Endothelial cell of umbilical vein (primary cell): ENCODE results near the gene CLDN6. TPM values are rescaled to one million over a fixed set of nuclear protein-coding genes. Genes with fewer than 3 reads are reported as not detected.

Experiments used
- BruUV-seq: library from RNA; stranded (reverse); fragments of 400-500 nt; replicated peaks from 2 replicates; lab custom pipeline; 2021; lab: Mats Ljungman, UMichigan
- CTCF ChIA-PET: fragments of 300-600, 350-600 bp; sonication (Branson Sonifier 250); formaldehyde crosslinking; loops from one replicate; lab custom pipeline; 2021; ENCODE audit warnings: antibody characterized with exemption, inconsistent platforms; lab: Charles Lee
- POLR2A ChIA-PET: fragments of 300-600, 350-600 bp; sonication (Branson Sonifier 250); formaldehyde crosslinking; loops from one replicate; lab custom pipeline; 2021; ENCODE audit warnings: antibody characterized with exemption, inconsistent platforms; lab: Charles Lee
- DNase-seq: peaks from one replicate; pipeline ENCODE4 v3.0.0-alpha.2; 2011; ENCODE audit warnings: low read depth, low spot score
- FAIRE-seq: peaks from 2 replicates; lab custom pipeline; 2011; peaks lifted over from hg19 to GRCh38; lab: Jason Lieb, UNC
- H2AFZ ChIP-seq: 2 replicates; pipeline ENCODE4 v1.6.0; 2012; ENCODE audit warnings: low read depth, low read length, control low read depth, inconsistent platforms
- H3K27ac ChIP-seq: 2 replicates; pipeline ENCODE4 v1.5.1; 2011; ENCODE audit warnings: low read depth, mild to moderate bottlenecking, control low read depth, low read length, moderate library complexity; ENCODE audit not compliant: insufficient read depth
- H3K27me3 ChIP-seq, 2 experiments: 2 replicates each; pipeline versions ENCODE4 v1.6.0 to v1.6.1; 2011; ENCODE audit warnings: low read length in 2 of 2, mixed read lengths in 1 of 2; ENCODE audit not compliant: control insufficient read depth in 2 of 2, insufficient read depth in 2 of 2
- H3K36me3 ChIP-seq, 2 experiments: 2 replicates in 1 of 2; 3 replicates in 1 of 2; pipeline ENCODE4 v1.5.1; 2011; ENCODE audit warnings: low read length in 2 of 2, mild to moderate bottlenecking in 1 of 2, moderate library complexity in 1 of 2; ENCODE audit not compliant: control insufficient read depth in 2 of 2, insufficient read depth in 2 of 2; ENCODE audit errors: extremely low read depth in 1 of 2
- H3K4me1 ChIP-seq: 3 replicates; pipeline ENCODE4 v1.5.1; 2011; ENCODE audit warnings: mild to moderate bottlenecking, low read length; ENCODE audit not compliant: control insufficient read depth, insufficient read depth; ENCODE audit errors: extremely low read depth
- H3K4me2 ChIP-seq: 2 replicates; pipeline ENCODE4 v1.6.1; 2011; ENCODE audit warnings: low read length, control low read depth, mixed read lengths; ENCODE audit not compliant: insufficient read depth
- H3K4me3 ChIP-seq, 3 experiments: fragments of 200-600 bp in 1 of 3; sonication (generic), shearing (Covaris generic) in 1 of 3; replicated peaks in 1 of 3; 2 replicates each; pipeline ENCODE4 v1.5.1; 2011 to 2016; ENCODE audit warnings: control low read depth in 3 of 3, low read length in 3 of 3, mild to moderate bottlenecking in 2 of 3, inconsistent platforms in 1 of 3, low read depth in 1 of 3, moderate library complexity in 1 of 3; ENCODE audit not compliant: insufficient read depth in 1 of 3
- H3K79me2 ChIP-seq: 2 replicates; pipeline ENCODE4 v1.6.0; 2012; ENCODE audit warnings: low read length, inconsistent platforms; ENCODE audit not compliant: control insufficient read depth, insufficient read depth
- H3K9ac ChIP-seq: replicated peaks from 2 replicates; pipeline ENCODE3; 2011; ENCODE audit warnings: low read length, control low read depth; ENCODE audit not compliant: insufficient read depth; ENCODE audit errors: extremely low read depth
- H3K9me1 ChIP-seq: replicated peaks from 3 replicates; pipeline ENCODE4 v1.6.0; 2011; ENCODE audit warnings: mild to moderate bottlenecking, low read length; ENCODE audit not compliant: control insufficient read depth, insufficient read depth; ENCODE audit errors: extremely low read depth
- H3K9me3 ChIP-seq: replicated peaks from 2 replicates; pipeline ENCODE4 v1.5.1; 2012; ENCODE audit warnings: low read length, inconsistent platforms; ENCODE audit not compliant: control insufficient read depth, insufficient read depth
- H4K20me1 ChIP-seq: replicated peaks from 2 replicates; pipeline ENCODE3; 2011; ENCODE audit warnings: mild to moderate bottlenecking, low read length; ENCODE audit not compliant: control insufficient read depth, insufficient read depth; ENCODE audit errors: extremely low read depth
- CTCF ChIP-seq, 2 donors: IDR thresholded peaks; 1 replicate in 1 of 2; 2 replicates in 1 of 2; pipeline ENCODE4 v1.5.1; 2011; ENCODE audit warnings: low read length in 2 of 2, mild to moderate bottlenecking in 2 of 2, moderate library complexity in 2 of 2, control low read depth in 1 of 2, inconsistent platforms in 1 of 2, low read depth in 1 of 2; ENCODE audit not compliant: insufficient read depth in 1 of 2; ENCODE audit errors: extremely low read depth in 1 of 2
- EZH2 ChIP-seq: IDR thresholded peaks from 2 replicates; pipeline ENCODE4 v1.6.1; 2012; ENCODE audit warnings: borderline replicate concordance, low read depth, mild to moderate bottlenecking, moderate library complexity, low read length, inconsistent platforms; ENCODE audit not compliant: severe bottlenecking
- FOS ChIP-seq: IDR thresholded peaks from 2 replicates; pipeline ENCODE4 v1.6.1; 2011; ENCODE audit warnings: mild to moderate bottlenecking, low read length, moderate library complexity, borderline replicate concordance; ENCODE audit not compliant: insufficient read depth
- GATA2 ChIP-seq: IDR thresholded peaks from 2 replicates; pipeline ENCODE4 v1.7.0; 2011; ENCODE audit warnings: low read depth, mild to moderate bottlenecking, moderate library complexity, mixed read lengths, low read length; ENCODE audit not compliant: insufficient read length, insufficient read depth
- JUN ChIP-seq: IDR thresholded peaks from 2 replicates; pipeline ENCODE4 v1.6.1; 2011; ENCODE audit warnings: borderline replicate concordance, low read depth; ENCODE audit not compliant: insufficient read length, insufficient read depth
- MAX ChIP-seq: IDR thresholded peaks from 2 replicates; pipeline ENCODE4 v1.6.1; 2011; ENCODE audit not compliant: insufficient read depth, insufficient read length
- MYC ChIP-seq: IDR thresholded peaks from one replicate; pipeline ENCODE4 v1.6.1; 2011; ENCODE audit warnings: mild to moderate bottlenecking, low read depth, low read length
- POLR2A ChIP-seq: IDR thresholded peaks from 2 replicates; pipeline ENCODE4 v1.6.1; 2012; ENCODE audit warnings: low read depth, mild to moderate bottlenecking, control low read depth, low read length
- POLR2AphosphoS5 ChIP-seq: IDR thresholded peaks from 2 replicates; pipeline ENCODE4 v1.6.1; 2012; ENCODE audit warnings: low read depth, mild to moderate bottlenecking, control low read depth, low read length, moderate library complexity; ENCODE audit not compliant: insufficient read depth
- dilution Hi-C: fragments of 300-500 bp; cut with MboI; formaldehyde crosslinking; loops from one replicate; pipeline ENCODE4 v1.15.0; 2019; ENCODE audit warnings: low sequenced_read_pairs; ENCODE audit not compliant: extremely low pct_ligation_motif_present
- intact Hi-C: fragments of 100-400 bp; cut with micrococcal nuclease; formaldehyde crosslinking; loops from one replicate; pipeline ENCODE4 v1.10.0; 2022
- polyA plus RNA-seq, 4 experiments: library from polyadenylated mRNA; depleted of rRNA in 3 of 4; stranded (reverse) in 3 of 4; unstranded in 1 of 4; fragments of >200 nt; gene quantifications; 2 replicates each; pipeline versions ENCODE4 v1.2.1 to v1.2.3, GENCODE V29; 2011 to 2012; ENCODE audit warnings: missing spikeins in 1 of 4
- total RNA-seq: library from RNA; stranded (reverse); gene quantifications from 2 replicates; pipeline ENCODE4 v1.2.3, GENCODE V29; 2021

CLDN6 gene
- total and polyA plus RNA-seq, 2 donors (not counting 3 experiments of a cell fraction or from before 2014, with no cell fraction given): 0.28 TPM; not detected in 1

GRCh38 chr16:2980227-2981176, 37.5 kb downstream of the CLDN6 start, which contains the start of gene PKMYT1:
Gene PKMYT1 (minus strand): TSS chr16:2980446. CDS start chr16:2979657, 789 bp downstream.
- peak; percentile 90 for DNase-seq

More at GRCh38 chr16:2980227-2981176, 37.5 kb downstream of the CLDN6 start, which contains the start of gene PKMYT1:
- ChIA-PET POLR2A (interaction anchor here (0.6 to 1.5 kb wide), 3 partner anchors 9 to 67 kb away, joined by 3 read pairs; no protein-coding TSS in a partner anchor), CTCF (interaction anchor here (1.6 to 2.8 kb wide), 3 partner anchors 10 to 53 kb away, joined by 4 to 10 read pairs (median 8); no protein-coding TSS in a partner anchor)
- Histone ChIP-seq H3K9me1 (no peaks in the 10 kb centered on the region), H3K9ac (peak within 1 kb of the TSS; percentile 79), H3K27ac (peak within 1 kb of the TSS; percentile 49), H2AFZ (peak within 1 kb of the TSS; percentile 97), H3K79me2 (peaks cover 5% of the 10 kb centered on the region), H3K9me3 (no peaks in the 10 kb centered on the region), H3K36me3 (no peaks in the 10 kb centered on the region), H4K20me1 (no peaks in the 10 kb centered on the region), H3K27me3 (no peaks in the 10 kb centered on the region), H3K4me3 (peak within 1 kb of the TSS; percentile 53 to 74 (median 55)), H3K4me1 (peaks cover 10% of the 10 kb centered on the region), H3K4me2 (peak within 1 kb of the TSS; percentile 68)
- intact Hi-C loops (loop anchor here (1.0 kb wide), 1 partner anchor 11 kb away; the partner anchor contains the start of gene PAQR4), dilution Hi-C loops (no loop called here)
- TF ChIP-seq FOS (no peak), JUN (no peak), MAX (peak; percentile 24), EZH2 (no peak), GATA2 (no peak), POLR2AphosphoS5 (peak; percentile 96), POLR2A (peak; percentile 97), MYC (no peak), CTCF (IDR thresholded peaks at IDR 0.05; ENCODE audit: extremely low read depth in 1 of 2, insufficient read depth in 1 of 2, low read depth in 1 of 2, low read length in 2 of 2) (no peak)
- peak; percentile 88 for FAIRE-seq
- BruUV-seq: TSS peak; percentile 94
